ENCODE results near the gene DAP3.

GRCh38 chr1:155760751-155761475 lies 72.0 kb downstream of the DAP3 start:
- TF ChIP-seq EZH2 (IDR thresholded peaks at IDR 0.05; ENCODE audit: insufficient read depth, poor library complexity, severe bottlenecking) (no peak), EZH2phosphoT487 (IDR thresholded peaks at IDR 0.05; ENCODE audit: insufficient read depth, low read depth) (no peak)

Measured in GM23248 (cell line).